Fibroblast of lung (primary cell): ENCODE measurements around the gene SFMBT2. TPM values are rescaled to one million over a fixed set of nuclear protein-coding genes. Genes with fewer than 3 reads are reported as not detected.

Experiments used
- DNase-seq, 2 donors: peaks; one replicate each; pipeline versions ENCODE4 v3.0.0 to v3.0.0-alpha.2; 2010; ENCODE audit warnings: low read depth in 2 of 2
- H2AFZ ChIP-seq: 2 replicates; pipeline ENCODE4 v1.5.1; 2012; ENCODE audit warnings: low read length, control low read depth, inconsistent platforms
- H3K27ac ChIP-seq: 2 replicates; pipeline ENCODE4 v1.5.1; 2011; ENCODE audit warnings: low read length, control low read depth; ENCODE audit not compliant: insufficient read depth
- H3K27me3 ChIP-seq: 2 replicates; pipeline ENCODE4 v1.5.1; 2011; ENCODE audit warnings: mild to moderate bottlenecking, low read length; ENCODE audit not compliant: control insufficient read depth, insufficient read depth
- H3K36me3 ChIP-seq: 2 replicates; pipeline ENCODE4 v1.5.1; 2011; ENCODE audit warnings: low read length; ENCODE audit not compliant: control insufficient read depth, insufficient read depth
- H3K4me1 ChIP-seq: 2 replicates; pipeline ENCODE4 v1.5.1; 2011; ENCODE audit warnings: low read length; ENCODE audit not compliant: control insufficient read depth, insufficient read depth; ENCODE audit errors: extremely low read depth
- H3K4me2 ChIP-seq: 2 replicates; pipeline ENCODE4 v1.5.1; 2011; ENCODE audit warnings: low read length, control low read depth; ENCODE audit not compliant: insufficient read depth; ENCODE audit errors: extremely low read depth
- H3K4me3 ChIP-seq, 4 experiments: fragments of 200-600 bp in 1 of 4; sonication (generic) in 1 of 4; replicated peaks in 1 of 4; 2 replicates each; pipeline ENCODE4 v1.5.1; 2011 to 2016; ENCODE audit warnings: low read length in 4 of 4, low read depth in 3 of 4, mild to moderate bottlenecking in 3 of 4, control low read depth in 2 of 4, inconsistent platforms in 1 of 4, mixed read lengths in 1 of 4; ENCODE audit not compliant: insufficient read depth in 1 of 4; ENCODE audit errors: control extremely low read depth in 1 of 4
- H3K79me2 ChIP-seq: 2 replicates; pipeline ENCODE4 v1.5.1; 2012; ENCODE audit warnings: mild to moderate bottlenecking, low read length, inconsistent platforms; ENCODE audit not compliant: control insufficient read depth, insufficient read depth
- H3K9ac ChIP-seq: 2 replicates; pipeline ENCODE4 v1.5.1; 2011; ENCODE audit warnings: mild to moderate bottlenecking, low read length, control low read depth; ENCODE audit not compliant: insufficient read depth
- H3K9me3 ChIP-seq: 2 replicates; pipeline ENCODE4 v1.5.1; 2012; ENCODE audit warnings: low read depth, low read length; ENCODE audit not compliant: control insufficient read depth, insufficient read depth
- H4K20me1 ChIP-seq: 2 replicates; pipeline ENCODE4 v1.5.1; 2011; ENCODE audit warnings: low read length; ENCODE audit not compliant: control insufficient read depth, insufficient read depth; ENCODE audit errors: extremely low read depth
- EZH2 ChIP-seq: IDR thresholded peaks from 2 replicates; pipeline ENCODE4 v1.5.1; 2012; ENCODE audit warnings: low read length, control low read depth, mild to moderate bottlenecking; ENCODE audit errors: missing control alignments
- polyA plus RNA-seq, 2 donors: library from polyadenylated mRNA; depleted of rRNA in 1 of 2; stranded (reverse) in 1 of 2; unstranded in 1 of 2; fragments of >200 nt; gene quantifications; 2 replicates each; pipeline ENCODE4 v1.2.1, GENCODE V29; 2011 to 2012; ENCODE audit warnings: missing spikeins in 1 of 2
- total RNA-seq: library from RNA; depleted of rRNA; stranded (reverse); fragments of >200 nt; gene quantifications from 2 replicates; pipeline ENCODE4 v1.2.1, GENCODE V29; 2014
- TF ChIP-seq, protein P1 (sequence below), 2 donors: IDR thresholded peaks in 1 of 2; conservative IDR thresholded peaks in 1 of 2; 1 replicate in 1 of 2; 2 replicates in 1 of 2; pipeline ENCODE4 v1.5.1; 2011 to 2012; ENCODE audit warnings: low read length in 2 of 2, control low read depth in 1 of 2, inconsistent platforms in 1 of 2, low read depth in 1 of 2, mild to moderate bottlenecking in 1 of 2

Gene SFMBT2
- total and polyA plus RNA-seq, 2 donors (not counting 1 experiment from before 2014, with no cell fraction given): 0.52 to 2.5 TPM

DNA sequence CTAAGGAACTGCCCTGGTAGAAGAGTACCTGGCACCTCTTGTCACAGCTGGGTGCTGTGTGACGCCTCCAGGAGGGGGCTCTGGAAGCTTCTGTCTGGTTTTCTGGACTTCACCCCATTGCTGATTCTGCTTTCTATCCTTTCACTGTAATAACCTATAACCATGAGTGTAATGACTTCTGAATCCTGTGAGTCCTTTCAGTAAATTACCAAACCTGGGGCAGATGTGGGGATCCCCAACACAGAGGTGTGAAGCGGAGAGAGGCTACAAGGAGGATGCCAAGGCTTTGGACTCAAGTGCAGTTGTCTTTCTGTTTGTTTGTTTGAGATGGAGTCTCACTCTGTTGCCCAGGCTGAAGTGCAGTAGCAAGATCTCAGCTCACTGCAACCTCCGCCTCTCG, 143.7 kb downstream of the SFMBT2 start:
- H2AFZ ChIP-seq: no peak overlapping the region
- TF ChIP-seq, protein P1, sequence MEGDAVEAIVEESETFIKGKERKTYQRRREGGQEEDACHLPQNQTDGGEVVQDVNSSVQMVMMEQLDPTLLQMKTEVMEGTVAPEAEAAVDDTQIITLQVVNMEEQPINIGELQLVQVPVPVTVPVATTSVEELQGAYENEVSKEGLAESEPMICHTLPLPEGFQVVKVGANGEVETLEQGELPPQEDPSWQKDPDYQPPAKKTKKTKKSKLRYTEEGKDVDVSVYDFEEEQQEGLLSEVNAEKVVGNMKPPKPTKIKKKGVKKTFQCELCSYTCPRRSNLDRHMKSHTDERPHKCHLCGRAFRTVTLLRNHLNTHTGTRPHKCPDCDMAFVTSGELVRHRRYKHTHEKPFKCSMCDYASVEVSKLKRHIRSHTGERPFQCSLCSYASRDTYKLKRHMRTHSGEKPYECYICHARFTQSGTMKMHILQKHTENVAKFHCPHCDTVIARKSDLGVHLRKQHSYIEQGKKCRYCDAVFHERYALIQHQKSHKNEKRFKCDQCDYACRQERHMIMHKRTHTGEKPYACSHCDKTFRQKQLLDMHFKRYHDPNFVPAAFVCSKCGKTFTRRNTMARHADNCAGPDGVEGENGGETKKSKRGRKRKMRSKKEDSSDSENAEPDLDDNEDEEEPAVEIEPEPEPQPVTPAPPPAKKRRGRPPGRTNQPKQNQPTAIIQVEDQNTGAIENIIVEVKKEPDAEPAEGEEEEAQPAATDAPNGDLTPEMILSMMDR (conservative IDR thresholded peaks at IDR 0.05 in 1 of 2, IDR thresholded peaks at IDR 0.05 in 1 of 2; ENCODE audit: low read depth in 1 of 2, low read length in 2 of 2): no peak
- no peak for TF ChIP-seq EZH2
- no peaks in the 10 kb centered on the region for H3K9me3 ChIP-seq
- H3K27ac ChIP-seq: no peak overlapping the region
- H3K36me3 ChIP-seq: no peaks in the 10 kb centered on the region
- no peak overlapping the region for H3K9ac ChIP-seq
- H3K4me1 ChIP-seq: no peaks in the 10 kb centered on the region
- H3K4me2 ChIP-seq: no peak overlapping the region
- H3K79me2 ChIP-seq: no peaks in the 10 kb centered on the region
- H3K27me3 ChIP-seq: no peaks in the 10 kb centered on the region
- DNase-seq: no peak
- no peak overlapping the region for H3K4me3 ChIP-seq
- no peaks in the 10 kb centered on the region for H4K20me1 ChIP-seq

DNA sequence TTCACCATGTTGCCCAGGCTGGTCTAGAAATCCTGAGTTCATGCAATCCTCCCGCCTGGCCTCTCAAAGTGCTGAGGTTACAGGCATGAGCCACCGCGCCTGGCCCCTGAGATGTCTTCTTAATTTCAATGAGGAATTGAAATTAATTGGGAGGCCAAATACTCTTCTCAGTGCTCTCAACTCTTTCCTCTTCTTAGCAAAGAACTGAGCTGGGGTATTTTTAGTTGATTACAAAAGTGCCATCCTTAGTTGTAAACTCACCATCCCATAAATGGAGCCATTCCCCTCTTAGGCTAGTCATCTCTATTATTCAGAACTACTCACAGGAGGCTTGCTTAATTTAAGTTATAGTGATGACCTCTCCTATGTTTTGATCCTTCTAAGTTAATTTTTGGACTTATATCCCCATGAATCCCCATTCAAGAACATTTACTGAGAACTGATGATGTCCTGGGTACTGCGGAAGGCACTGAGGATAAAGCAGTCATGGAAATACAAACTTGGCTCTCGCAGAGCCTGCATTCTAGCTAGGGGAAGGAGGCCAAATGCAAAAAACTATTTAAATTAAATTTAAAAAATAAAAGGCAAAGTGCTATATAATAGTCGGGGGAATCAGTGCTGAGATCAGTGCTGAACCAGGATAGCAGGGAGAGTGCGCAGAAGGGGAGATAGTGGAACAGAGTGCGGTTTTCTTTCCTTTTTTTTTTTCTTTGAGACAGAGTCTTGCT, 145.3 kb downstream of the SFMBT2 start:
- no peaks in the 10 kb centered on the region for H3K9me3 ChIP-seq
- no peak for DNase-seq
- no peaks in the 10 kb centered on the region for H3K27me3 ChIP-seq
- H3K27ac ChIP-seq: no peak overlapping the region
- no peaks in the 10 kb centered on the region for H3K79me2 ChIP-seq
- no peak overlapping the region for H3K4me3 ChIP-seq
- no peak overlapping the region for H2AFZ ChIP-seq
- H3K4me2 ChIP-seq: no peak overlapping the region
- no peak overlapping the region for H3K9ac ChIP-seq
- TF ChIP-seq EZH2: no peak
- TF ChIP-seq, protein P1 (conservative IDR thresholded peaks at IDR 0.05 in 1 of 2, IDR thresholded peaks at IDR 0.05 in 1 of 2; ENCODE audit: low read depth in 1 of 2, low read length in 2 of 2): no peak
- no peaks in the 10 kb centered on the region for H3K4me1 ChIP-seq
- H3K36me3 ChIP-seq: no peaks in the 10 kb centered on the region
- H4K20me1 ChIP-seq: no peaks in the 10 kb centered on the region

DNA sequence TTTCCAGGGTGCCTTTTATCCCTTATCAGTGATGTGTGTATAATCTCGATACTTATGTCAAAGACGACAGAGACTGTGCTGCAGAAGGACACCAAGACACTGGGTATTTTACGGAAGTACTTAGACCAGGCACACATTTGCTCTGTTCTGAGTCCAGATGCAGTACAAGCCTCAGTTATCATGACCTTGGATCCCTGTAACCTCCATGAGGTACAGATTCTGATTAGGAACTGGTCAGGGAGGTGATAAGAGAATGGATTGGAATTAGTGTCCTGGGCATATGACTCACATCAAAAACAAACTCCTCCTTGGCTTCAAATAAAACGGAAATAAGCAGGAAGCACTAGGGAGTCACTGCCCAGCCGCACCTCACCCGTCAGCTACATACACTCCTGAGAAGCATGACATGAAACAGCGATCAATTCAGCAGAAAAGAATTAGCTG, 146.5 kb downstream of the SFMBT2 start:
- H3K9me3 ChIP-seq: no peaks in the 10 kb centered on the region
- TF ChIP-seq, protein P1 (conservative IDR thresholded peaks at IDR 0.05 in 1 of 2, IDR thresholded peaks at IDR 0.05 in 1 of 2; ENCODE audit: low read depth in 1 of 2, low read length in 2 of 2): no peak
- no peak for TF ChIP-seq EZH2
- H3K4me1 ChIP-seq: no peaks in the 10 kb centered on the region
- no peaks in the 10 kb centered on the region for H4K20me1 ChIP-seq
- H3K9ac ChIP-seq: no peak overlapping the region
- H3K79me2 ChIP-seq: no peaks in the 10 kb centered on the region
- H3K27me3 ChIP-seq: no peaks in the 10 kb centered on the region
- no peaks in the 10 kb centered on the region for H3K36me3 ChIP-seq
- DNase-seq: peak; percentile 39 to 69
- H3K27ac ChIP-seq: no peak overlapping the region
- H3K4me3 ChIP-seq: no peak overlapping the region
- H2AFZ ChIP-seq: no peak overlapping the region
- H3K4me2 ChIP-seq: no peak overlapping the region
